DOHH2 (cell line): ENCODE data around the gene USP10.

Source experiments
- H3F3A ChIP-seq: fragments of 200-600 bp; sonication (generic), shearing (Covaris generic); 2 replicates; pipeline ENCODE4 v1.6.0; 2016; ENCODE audit warnings: antibody characterized with exemption, mild to moderate bottlenecking; ENCODE audit not compliant: control insufficient read depth, insufficient read depth
- H3K27ac ChIP-seq: fragments of 200-600 bp; sonication (generic); 2 replicates; pipeline ENCODE4 v1.5.1; 2014; ENCODE audit warnings: low read depth, mild to moderate bottlenecking, low read length, moderate library complexity
- H3K27me3 ChIP-seq: fragments of 200-600 bp; sonication (generic); 2 replicates; pipeline ENCODE4 v1.6.1; 2014; ENCODE audit warnings: mild to moderate bottlenecking, low read length, mixed read lengths; ENCODE audit not compliant: control insufficient read depth
- H3K36me3 ChIP-seq: fragments of 200-600 bp; sonication (generic); 2 replicates; pipeline ENCODE4 v1.6.1; 2014; ENCODE audit warnings: mild to moderate bottlenecking, low read length, moderate library complexity, mixed read lengths; ENCODE audit not compliant: control insufficient read depth
- H3K4me1 ChIP-seq: fragments of 200-600 bp; sonication (generic); 2 replicates; pipeline ENCODE4 v1.6.1; 2014; ENCODE audit warnings: mild to moderate bottlenecking, low read length, mixed read lengths; ENCODE audit not compliant: control insufficient read depth
- H3K4me2 ChIP-seq: fragments of 200-600 bp; sonication (generic); 2 replicates; pipeline ENCODE4 v1.6.0; 2014; ENCODE audit warnings: mild to moderate bottlenecking, low read length, moderate library complexity
- H3K4me3 ChIP-seq: fragments of 200-600 bp; sonication (generic); 2 replicates; pipeline ENCODE4 v1.5.1; 2014; ENCODE audit warnings: mild to moderate bottlenecking, low read length, mixed read lengths
- H3K79me2 ChIP-seq: fragments of 200-600 bp; sonication (generic); 2 replicates; pipeline ENCODE4 v1.6.1; 2014; ENCODE audit warnings: mild to moderate bottlenecking, low read length, mixed read lengths; ENCODE audit not compliant: control insufficient read depth
- H3K9me2 ChIP-seq: fragments of 200-600 bp; sonication (generic); replicated peaks from 2 replicates; pipeline ENCODE4 v1.6.1; 2014; ENCODE audit warnings: mild to moderate bottlenecking, low read length, mixed read lengths; ENCODE audit not compliant: control insufficient read depth
- H3K9me3 ChIP-seq: fragments of 200-600 bp; sonication (generic); 2 replicates; pipeline ENCODE4 v1.6.1; 2014; ENCODE audit warnings: antibody characterized with exemption, low read length, mixed read lengths; ENCODE audit not compliant: control insufficient read depth, insufficient read depth
- H4K20me1 ChIP-seq: fragments of 200-600 bp; sonication (generic); 2 replicates; pipeline ENCODE4 v1.6.0; 2014; ENCODE audit warnings: low read depth, mild to moderate bottlenecking, antibody characterized with exemption, low read length, moderate library complexity; ENCODE audit not compliant: control insufficient read depth, insufficient read depth
- EZH2phosphoT487 ChIP-seq: fragments of 200-600 bp; sonication (generic); IDR thresholded peaks from 2 replicates; pipeline ENCODE4 v1.6.1; 2017; ENCODE audit warnings: borderline replicate concordance, mild to moderate bottlenecking, antibody characterized with exemption, low read length, moderate library complexity, mixed read lengths
- TF ChIP-seq, protein P1 (sequence below): fragments of 200-600 bp; sonication (generic); IDR thresholded peaks from one replicate; pipeline ENCODE4 v1.5.1; 2014; ENCODE audit warnings: antibody characterized with exemption, mild to moderate bottlenecking, low read depth, low read length; ENCODE audit not compliant: poor library complexity, severe bottlenecking

Gene USP10

GRCh38 chr16:84661418-84662060 is 38.3 kb upstream of the USP10 start:
- H4K20me1 ChIP-seq: no peaks in the 10 kb centered on the region; the same call in 1 of the 2 replicates
- peaks cover 3% of the 10 kb centered on the region for H3F3A ChIP-seq
- no peak overlapping the region for H3K4me3 ChIP-seq
- H3K79me2 ChIP-seq: peaks cover 6% of the 10 kb centered on the region
- no peaks in the 10 kb centered on the region for H3K9me2 ChIP-seq
- H3K4me2 ChIP-seq: no peak overlapping the region
- H3K4me1 ChIP-seq: peaks cover 46% of the 10 kb centered on the region
- no peak overlapping the region for H3K27ac ChIP-seq
- no peaks in the 10 kb centered on the region for H3K27me3 ChIP-seq
- no peaks in the 10 kb centered on the region for H3K9me3 ChIP-seq
- peaks cover 60% of the 10 kb centered on the region for H3K36me3 ChIP-seq
- TF ChIP-seq, protein P1, sequence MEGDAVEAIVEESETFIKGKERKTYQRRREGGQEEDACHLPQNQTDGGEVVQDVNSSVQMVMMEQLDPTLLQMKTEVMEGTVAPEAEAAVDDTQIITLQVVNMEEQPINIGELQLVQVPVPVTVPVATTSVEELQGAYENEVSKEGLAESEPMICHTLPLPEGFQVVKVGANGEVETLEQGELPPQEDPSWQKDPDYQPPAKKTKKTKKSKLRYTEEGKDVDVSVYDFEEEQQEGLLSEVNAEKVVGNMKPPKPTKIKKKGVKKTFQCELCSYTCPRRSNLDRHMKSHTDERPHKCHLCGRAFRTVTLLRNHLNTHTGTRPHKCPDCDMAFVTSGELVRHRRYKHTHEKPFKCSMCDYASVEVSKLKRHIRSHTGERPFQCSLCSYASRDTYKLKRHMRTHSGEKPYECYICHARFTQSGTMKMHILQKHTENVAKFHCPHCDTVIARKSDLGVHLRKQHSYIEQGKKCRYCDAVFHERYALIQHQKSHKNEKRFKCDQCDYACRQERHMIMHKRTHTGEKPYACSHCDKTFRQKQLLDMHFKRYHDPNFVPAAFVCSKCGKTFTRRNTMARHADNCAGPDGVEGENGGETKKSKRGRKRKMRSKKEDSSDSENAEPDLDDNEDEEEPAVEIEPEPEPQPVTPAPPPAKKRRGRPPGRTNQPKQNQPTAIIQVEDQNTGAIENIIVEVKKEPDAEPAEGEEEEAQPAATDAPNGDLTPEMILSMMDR: no peak
- no peak for TF ChIP-seq EZH2phosphoT487

DNA sequence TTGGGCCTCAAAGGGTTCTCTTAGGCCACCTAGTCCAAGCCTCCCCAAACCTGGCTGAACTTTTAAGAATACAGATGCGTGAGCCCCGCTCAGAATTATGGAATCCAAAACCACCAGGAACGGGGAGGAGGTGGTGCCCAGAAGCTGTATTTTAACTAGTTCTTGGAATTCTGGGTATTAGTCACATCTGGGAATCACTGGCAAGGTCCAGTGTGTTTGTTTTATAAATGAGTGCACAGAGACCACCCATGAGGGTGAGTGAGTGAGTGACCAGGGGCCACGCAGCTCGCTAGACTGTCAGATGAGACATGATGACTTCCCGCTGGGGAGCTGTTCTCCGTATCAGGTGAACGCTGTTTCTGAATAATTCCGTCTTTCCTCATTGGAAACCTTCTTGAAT is 37.3 kb upstream of the USP10 start:
- Histone ChIP-seq H3K27ac (no peak overlapping the region), H3K36me3 (peaks cover 51% of the 10 kb centered on the region), H3K79me2 (no peaks in the 10 kb centered on the region), H3K9me2 (no peaks in the 10 kb centered on the region), H3K4me3 (peak overlapping the region; percentile 64; the same call in 1 of the 2 replicates), H3K4me1 (peaks cover 40% of the 10 kb centered on the region), H3F3A (peaks cover 3% of the 10 kb centered on the region), H3K27me3 (no peaks in the 10 kb centered on the region), H3K9me3 (no peaks in the 10 kb centered on the region), H4K20me1 (no peaks in the 10 kb centered on the region), H3K4me2 (peak overlapping the region; percentile 79)
- TF ChIP-seq, protein P1: no peak
- no peak for TF ChIP-seq EZH2phosphoT487

- peaks cover 42% of the 10 kb centered on the region for H3K36me3 ChIP-seq
- no peaks in the 10 kb centered on the region for H3K9me3 ChIP-seq
- H3K4me1 ChIP-seq: peaks cover 40% of the 10 kb centered on the region
- H4K20me1 ChIP-seq: no peaks in the 10 kb centered on the region
- H3K27ac ChIP-seq: peak overlapping the region; percentile 72
- H3K27me3 ChIP-seq: no peaks in the 10 kb centered on the region
- no peak for TF ChIP-seq EZH2phosphoT487
- TF ChIP-seq, protein P1: no peak
- H3K79me2 ChIP-seq: no peaks in the 10 kb centered on the region
- H3K4me2 ChIP-seq: peak overlapping the region; percentile 79
- H3K4me3 ChIP-seq: peak overlapping the region; percentile 64
- no peaks in the 10 kb centered on the region for H3K9me2 ChIP-seq
- peaks cover 3% of the 10 kb centered on the region; the same call in 1 of the 2 replicates for H3F3A ChIP-seq
These were observed 36.2 kb upstream of the USP10 start for GRCh38 chr16:84663433-84664101.
